Ishikawa (cell line): ENCODE results near the gene ZNF813.

ENCODE experiments used
- CEBPB ChIP-seq: IDR thresholded peaks from 2 replicates; pipeline ENCODE4 v1.6.1; 2012
- CREB1 ChIP-seq: IDR thresholded peaks from 2 replicates; pipeline ENCODE4 v1.6.1; 2012; ENCODE audit warnings: low read depth
- EGR1 ChIP-seq: IDR thresholded peaks from 2 replicates; pipeline ENCODE4 v1.6.1; 2012
- EP300 ChIP-seq: IDR thresholded peaks from 2 replicates; pipeline ENCODE4 v1.6.1; 2012; ENCODE audit warnings: borderline replicate concordance
- FOXM1 ChIP-seq: IDR thresholded peaks from 2 replicates; pipeline ENCODE4 v1.6.1; 2012; ENCODE audit warnings: low read depth, borderline replicate concordance
- MAX ChIP-seq: IDR thresholded peaks from 2 replicates; pipeline ENCODE4 v1.6.1; 2012
- RAD21 ChIP-seq: IDR thresholded peaks from 2 replicates; pipeline ENCODE4 v1.6.1; 2012; ENCODE audit warnings: low read depth
- REST ChIP-seq: IDR thresholded peaks from 2 replicates; pipeline ENCODE4 v1.6.1; 2012; ENCODE audit warnings: low read depth, mild to moderate bottlenecking
- TAF1 ChIP-seq: IDR thresholded peaks from 2 replicates; pipeline ENCODE4 v1.6.1; 2012; ENCODE audit warnings: low read depth, mild to moderate bottlenecking
- TCF12 ChIP-seq: IDR thresholded peaks from 2 replicates; pipeline ENCODE4 v1.6.1; 2012; ENCODE audit warnings: low read depth
- TEAD4 ChIP-seq: IDR thresholded peaks from 2 replicates; pipeline ENCODE4 v1.6.1; 2012
- USF1 ChIP-seq: IDR thresholded peaks from 2 replicates; pipeline ENCODE4 v1.6.1; 2012
- YY1 ChIP-seq: IDR thresholded peaks from 2 replicates; pipeline ENCODE4 v1.6.1; 2012; ENCODE audit warnings: low read depth
- ZBTB7A ChIP-seq: IDR thresholded peaks from 2 replicates; pipeline ENCODE4 v1.6.1; 2012; ENCODE audit warnings: low read depth

GRCh38 chr19:53518716-53519115 is 51.2 kb downstream of the ZNF813 start:
- no peak for TF ChIP-seq TAF1
- no peak for TF ChIP-seq MAX
- no peak for TF ChIP-seq CREB1
- no peak for TF ChIP-seq EP300
- no peak for TF ChIP-seq FOXM1
- TF ChIP-seq EGR1, result no peak
- TF ChIP-seq TCF12, result no peak
- TF ChIP-seq RAD21, result no peak
- TF ChIP-seq REST, result no peak
- TF ChIP-seq USF1, result no peak
- TF ChIP-seq ZBTB7A, result no peak
- TF ChIP-seq TEAD4, result no peak
- no peak for TF ChIP-seq CEBPB
- no peak for TF ChIP-seq YY1
